GM19395 (cell line): ENCODE data around the gene BPIFB4.

Source experiments
- ATAC-seq: cut with Tn5 transposase; IDR thresholded peaks from one replicate; pipeline ENCODE4 v1.9.1; 2021; ENCODE audit warnings: mild to moderate bottlenecking, moderate library complexity; ENCODE audit not compliant: unreplicated experiment

BPIFB4 gene

GRCh38 chr20:33059741-33060390, 19.6 kb upstream of the BPIFB4 start:
- ATAC-seq = no peak

- ATAC-seq = no peak
These were observed 17.8 kb upstream of the BPIFB4 start for GRCh38 chr20:33061658-33062028.

- ATAC-seq = no peak
These were observed 17.2 kb upstream of the BPIFB4 start for GRCh38 chr20:33062105-33062824.

GRCh38 chr20:33062825-33063149, 16.7 kb upstream of the BPIFB4 start:
- no peak for ATAC-seq

GRCh38 chr20:33063271-33063670, 16.2 kb upstream of the BPIFB4 start:
- no peak for ATAC-seq

- no peak for ATAC-seq
These were observed 14.7 kb upstream of the BPIFB4 start for GRCh38 chr20:33064572-33065287.

- ATAC-seq = no peak
These were observed 13.7 kb upstream of the BPIFB4 start for GRCh38 chr20:33065785-33066184.

GRCh38 chr20:33067806-33068205, 11.6 kb upstream of the BPIFB4 start:
- ATAC-seq = no peak

GRCh38 chr20:33068251-33068939, 11.0 kb upstream of the BPIFB4 start:
- no peak for ATAC-seq

GRCh38 chr20:33069673-33070072, 9.8 kb upstream of the BPIFB4 start:
- no peak for ATAC-seq

GRCh38 chr20:33070111-33071053, 9.1 kb upstream of the BPIFB4 start:
- ATAC-seq = no peak

GRCh38 chr20:33071198-33071597, 8.2 kb upstream of the BPIFB4 start:
- no peak for ATAC-seq

- no peak for ATAC-seq
These were observed 7.1 kb upstream of the BPIFB4 start for GRCh38 chr20:33072362-33072761.

- no peak for ATAC-seq
These were observed 6.6 kb upstream of the BPIFB4 start for GRCh38 chr20:33072813-33073212.

- ATAC-seq = no peak
These were observed 4.8 kb upstream of the BPIFB4 start for GRCh38 chr20:33074675-33075074.

GRCh38 chr20:33075281-33075680, 4.2 kb upstream of the BPIFB4 start:
- no peak for ATAC-seq

- ATAC-seq = no peak
These were observed 2.6 kb upstream of the BPIFB4 start for GRCh38 chr20:33076662-33077372.

GRCh38 chr20:33081411-33082154, 2.1 kb downstream of the BPIFB4 start:
- ATAC-seq = no peak

GRCh38 chr20:33082546-33082945, 3.1 kb downstream of the BPIFB4 start:
- no peak for ATAC-seq
